ENCODE data around the gene CLK3.
A peak's percentile ranks its signal among the peaks of the same experiment; 100 is the strongest.

Gene CLK3

GRCh38 chr15:74579001-74579400 is 36.6 kb upstream of the CLK3 start:
- H3K4me1 ChIP-seq: peaks cover 4% of the 10 kb centered on the region
- H3K9me3 ChIP-seq: no peaks in the 10 kb centered on the region
- H3K36me3 ChIP-seq: no peaks in the 10 kb centered on the region
- H3K4me3 ChIP-seq (ENCODE audit: low read depth, low read length): no peak overlapping the region
- no peak for TF ChIP-seq CTCF (IDR thresholded peaks at IDR 0.05; ENCODE audit: low read depth, low read length)
- no peak for DNase-seq
- H3K27me3 ChIP-seq: no peaks in the 10 kb centered on the region

- no peak for DNase-seq
- H3K36me3 ChIP-seq: no peaks in the 10 kb centered on the region
- H3K4me3 ChIP-seq (ENCODE audit: low read depth, low read length): no peak overlapping the region
- H3K4me1 ChIP-seq: peaks cover 22% of the 10 kb centered on the region
- no peaks in the 10 kb centered on the region for H3K9me3 ChIP-seq
- H3K27me3 ChIP-seq: no peaks in the 10 kb centered on the region
- no peak for TF ChIP-seq CTCF (IDR thresholded peaks at IDR 0.05; ENCODE audit: low read depth, low read length)
Observed at GRCh38 chr15:74580538-74581350, 34.9 kb upstream of the CLK3 start.

- TF ChIP-seq CTCF (IDR thresholded peaks at IDR 0.05; ENCODE audit: low read depth, low read length): no peak
Observed at GRCh38 chr15:74584204-74584603, 31.4 kb upstream of the CLK3 start.

GRCh38 chr15:74584779-74585178 is 30.9 kb upstream of the CLK3 start:
- Histone ChIP-seq H3K4me3 (ENCODE audit: low read depth, low read length) (no peak overlapping the region), H3K9me3 (no peaks in the 10 kb centered on the region), H3K36me3 (no peaks in the 10 kb centered on the region), H3K4me1 (peaks cover 37% of the 10 kb centered on the region), H3K27me3 (no peaks in the 10 kb centered on the region)
- no peak for TF ChIP-seq CTCF (IDR thresholded peaks at IDR 0.05; ENCODE audit: low read depth, low read length)
- peak; percentile 79 for DNase-seq

More at GRCh38 chr15:74584204-74584603, 31.4 kb upstream of the CLK3 start:
- H3K9me3 ChIP-seq: no peaks in the 10 kb centered on the region
- no peak for DNase-seq
- H3K36me3 ChIP-seq: no peaks in the 10 kb centered on the region
- peaks cover 34% of the 10 kb centered on the region for H3K4me1 ChIP-seq
- H3K27me3 ChIP-seq: no peaks in the 10 kb centered on the region
- no peak overlapping the region for H3K4me3 ChIP-seq (ENCODE audit: low read depth, low read length)

GRCh38 chr15:74585191-74585590 is 30.4 kb upstream of the CLK3 start:
- no peaks in the 10 kb centered on the region for H3K9me3 ChIP-seq
- TF ChIP-seq CTCF (IDR thresholded peaks at IDR 0.05; ENCODE audit: low read depth, low read length): no peak
- H3K4me3 ChIP-seq (ENCODE audit: low read depth, low read length): no peak overlapping the region
- no peaks in the 10 kb centered on the region for H3K27me3 ChIP-seq
- no peaks in the 10 kb centered on the region for H3K36me3 ChIP-seq
- no peak for DNase-seq
- H3K4me1 ChIP-seq: peaks cover 37% of the 10 kb centered on the region

- no peak for DNase-seq
- Histone ChIP-seq H3K36me3 (no peaks in the 10 kb centered on the region), H3K4me3 (ENCODE audit: low read depth, low read length) (no peak overlapping the region), H3K9me3 (no peaks in the 10 kb centered on the region), H3K4me1 (peaks cover 37% of the 10 kb centered on the region), H3K27me3 (no peaks in the 10 kb centered on the region)
- TF ChIP-seq CTCF (IDR thresholded peaks at IDR 0.05; ENCODE audit: low read depth, low read length): no peak
Observed at GRCh38 chr15:74585857-74586256, 29.8 kb upstream of the CLK3 start.
